H54 (cell line): ENCODE results near the gene ARHGAP44.

Experiments
- DNase-seq: peaks from one replicate; pipeline ENCODE4 v3.0.0; 2011; ENCODE audit warnings: low spot score, mixed read lengths; ENCODE audit not compliant: insufficient read length
- FAIRE-seq: peaks from 3 replicates; lab custom pipeline; 2011; peaks lifted over from hg19 to GRCh38; lab: Jason Lieb, UNC
- POLR2A ChIP-seq: IDR thresholded peaks from 2 replicates; pipeline ENCODE4 v1.6.1; 2011; ENCODE audit warnings: low read depth, mild to moderate bottlenecking, low read length

The ARHGAP44 gene

GRCh38 chr17:12896180-12896785 lies 107.0 kb downstream of the ARHGAP44 start:
- no peak for TF ChIP-seq POLR2A
- DNase-seq: no peak
- no peak for FAIRE-seq

GRCh38 chr17:12898110-12898509 lies 108.8 kb downstream of the ARHGAP44 start:
- FAIRE-seq (no peak), DNase-seq (no peak)
- TF ChIP-seq POLR2A: no peak

GRCh38 chr17:12899604-12900003 lies 110.3 kb downstream of the ARHGAP44 start:
- no peak for TF ChIP-seq POLR2A
- DNase-seq (no peak), FAIRE-seq (no peak)

- no peak for TF ChIP-seq POLR2A
- FAIRE-seq (no peak), DNase-seq (no peak)
Observed at GRCh38 chr17:12900474-12900873, 111.2 kb downstream of the ARHGAP44 start.

GRCh38 chr17:12902046-12902445 lies 112.7 kb downstream of the ARHGAP44 start:
- DNase-seq (no peak), FAIRE-seq (no peak)
- TF ChIP-seq POLR2A: no peak

- TF ChIP-seq POLR2A: no peak
- DNase-seq: no peak
- FAIRE-seq: no peak
Observed at GRCh38 chr17:12907477-12907876, 118.2 kb downstream of the ARHGAP44 start.

GRCh38 chr17:12909046-12909445 lies 119.7 kb downstream of the ARHGAP44 start:
- DNase-seq (no peak), FAIRE-seq (no peak)
- no peak for TF ChIP-seq POLR2A

GRCh38 chr17:12909511-12909910 lies 120.2 kb downstream of the ARHGAP44 start:
- no peak for DNase-seq
- no peak for TF ChIP-seq POLR2A
- FAIRE-seq: no peak

GRCh38 chr17:12911239-12911638 lies 121.9 kb downstream of the ARHGAP44 start:
- FAIRE-seq (no peak), DNase-seq (no peak)
- TF ChIP-seq POLR2A: no peak

- FAIRE-seq (no peak), DNase-seq (peak; percentile 4)
- TF ChIP-seq POLR2A: no peak
Observed at GRCh38 chr17:12917399-12917798, 128.1 kb downstream of the ARHGAP44 start.

GRCh38 chr17:12918142-12918541 lies 128.8 kb downstream of the ARHGAP44 start:
- DNase-seq (peak; percentile 28), FAIRE-seq (no peak)
- no peak for TF ChIP-seq POLR2A

GRCh38 chr17:12922120-12922519 lies 132.8 kb downstream of the ARHGAP44 start:
- no peak for DNase-seq

GRCh38 chr17:12924614-12925013 lies 135.3 kb downstream of the ARHGAP44 start:
- TF ChIP-seq POLR2A: no peak
- no peak for FAIRE-seq
- no peak for DNase-seq

More at GRCh38 chr17:12922120-12922519, 132.8 kb downstream of the ARHGAP44 start:
- FAIRE-seq: no peak
- no peak for TF ChIP-seq POLR2A

GRCh38 chr17:12927001-12927400 lies 137.7 kb downstream of the ARHGAP44 start:
- no peak for TF ChIP-seq POLR2A
- no peak for DNase-seq
- FAIRE-seq: no peak

- TF ChIP-seq POLR2A: no peak
- DNase-seq: no peak
- FAIRE-seq: no peak
Observed at GRCh38 chr17:12927541-12928425, 138.5 kb downstream of the ARHGAP44 start.

GRCh38 chr17:12928736-12929135 lies 139.4 kb downstream of the ARHGAP44 start:
- no peak for DNase-seq
- no peak for FAIRE-seq

More at GRCh38 chr17:12928736-12929135, 139.4 kb downstream of the ARHGAP44 start:
- TF ChIP-seq POLR2A: no peak
